Breast epithelium (tissue), 3 donors: ENCODE results near the gene NABP2.

ENCODE experiments used
- POLR2AphosphoS5 ChIP-seq, 3 donors: sonication (generic); formaldehyde crosslinking; IDR thresholded peaks; one replicate each; pipeline ENCODE4 v1.6.1; 2017; ENCODE audit warnings: antibody characterized with exemption in 3 of 3
- TF ChIP-seq, protein P1 (sequence below), 3 donors: fragments of 450-650 bp; IDR thresholded peaks; one replicate each; pipeline ENCODE4 v1.5.1; 2016 to 2017; ENCODE audit warnings: antibody characterized with exemption in 3 of 3, mild to moderate bottlenecking in 3 of 3, moderate library complexity in 3 of 3

DNA sequence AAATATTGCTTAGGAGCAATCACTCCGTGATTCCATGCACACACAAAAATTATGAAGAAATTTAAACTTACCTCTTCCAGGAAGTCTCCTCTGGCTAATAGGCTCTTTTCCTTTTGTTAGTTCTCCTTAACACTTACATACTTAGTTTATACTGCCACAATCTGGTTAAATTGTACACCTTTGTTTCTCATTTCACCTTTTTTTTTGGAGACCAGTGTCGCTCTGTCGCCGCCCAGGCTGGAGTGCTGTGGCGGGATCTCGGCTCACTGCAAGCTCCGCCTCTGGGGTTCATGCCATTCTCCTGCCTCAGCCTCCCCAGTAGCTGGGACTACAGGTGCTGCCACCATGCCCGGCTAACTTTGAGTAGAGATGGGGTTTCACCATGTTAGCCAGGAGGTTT is 36.2 kb downstream of the NABP2 start:
- TF ChIP-seq, protein P1, sequence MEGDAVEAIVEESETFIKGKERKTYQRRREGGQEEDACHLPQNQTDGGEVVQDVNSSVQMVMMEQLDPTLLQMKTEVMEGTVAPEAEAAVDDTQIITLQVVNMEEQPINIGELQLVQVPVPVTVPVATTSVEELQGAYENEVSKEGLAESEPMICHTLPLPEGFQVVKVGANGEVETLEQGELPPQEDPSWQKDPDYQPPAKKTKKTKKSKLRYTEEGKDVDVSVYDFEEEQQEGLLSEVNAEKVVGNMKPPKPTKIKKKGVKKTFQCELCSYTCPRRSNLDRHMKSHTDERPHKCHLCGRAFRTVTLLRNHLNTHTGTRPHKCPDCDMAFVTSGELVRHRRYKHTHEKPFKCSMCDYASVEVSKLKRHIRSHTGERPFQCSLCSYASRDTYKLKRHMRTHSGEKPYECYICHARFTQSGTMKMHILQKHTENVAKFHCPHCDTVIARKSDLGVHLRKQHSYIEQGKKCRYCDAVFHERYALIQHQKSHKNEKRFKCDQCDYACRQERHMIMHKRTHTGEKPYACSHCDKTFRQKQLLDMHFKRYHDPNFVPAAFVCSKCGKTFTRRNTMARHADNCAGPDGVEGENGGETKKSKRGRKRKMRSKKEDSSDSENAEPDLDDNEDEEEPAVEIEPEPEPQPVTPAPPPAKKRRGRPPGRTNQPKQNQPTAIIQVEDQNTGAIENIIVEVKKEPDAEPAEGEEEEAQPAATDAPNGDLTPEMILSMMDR (IDR thresholded peaks at IDR 0.05), result no peak
- TF ChIP-seq POLR2AphosphoS5 (IDR thresholded peaks at IDR 0.05), result no peak
